HCT116 (cell line): Measurements from ENCODE around the gene CACNA1C.

Experiments
- CTCF ChIP-seq, 3 experiments: fragments of 200-600 bp in 1 of 3; sonication (generic) in 1 of 3; IDR thresholded peaks in 2 of 3; conservative IDR thresholded peaks in 1 of 3; 2 replicates each; pipeline ENCODE4 v1.5.1; 2012 to 2017; ENCODE audit warnings: low read depth in 2 of 3, low read length in 2 of 3, antibody characterized with exemption in 1 of 3, borderline replicate concordance in 1 of 3, control low read depth in 1 of 3, mild to moderate bottlenecking in 1 of 3, mixed read lengths in 1 of 3, mixed run types in 1 of 3, moderate library complexity in 1 of 3; ENCODE audit not compliant: insufficient read depth in 1 of 3
- EZH2 ChIP-seq: fragments of 200-600 bp; sonication (generic); IDR thresholded peaks from 2 replicates; pipeline ENCODE4 v1.6.1; 2017; ENCODE audit warnings: antibody characterized with exemption, mixed run types
- EZH2phosphoT487 ChIP-seq: fragments of 200-600 bp; IDR thresholded peaks from 2 replicates; pipeline ENCODE4 v1.6.1; 2018; ENCODE audit warnings: antibody characterized with exemption, borderline replicate concordance
- FOSL1 ChIP-seq: IDR thresholded peaks from 2 replicates; pipeline ENCODE4 v1.6.1; 2012; ENCODE audit warnings: low read depth
- POLR2AphosphoS5 ChIP-seq: IDR thresholded peaks from 2 replicates; pipeline ENCODE4 v1.6.1; 2011; ENCODE audit warnings: mild to moderate bottlenecking, low read depth, low read length, moderate library complexity
- RAD21 ChIP-seq: IDR thresholded peaks from 2 replicates; pipeline ENCODE4 v1.6.1; 2012; ENCODE audit warnings: low read depth, mild to moderate bottlenecking
- SIN3A ChIP-seq: IDR thresholded peaks from 2 replicates; pipeline ENCODE4 v1.6.1; 2012; ENCODE audit warnings: low read depth
- ZFX ChIP-seq: fragments of 450-650 bp; IDR thresholded peaks from 2 replicates; pipeline ENCODE4 v1.6.1; 2017

DNA sequence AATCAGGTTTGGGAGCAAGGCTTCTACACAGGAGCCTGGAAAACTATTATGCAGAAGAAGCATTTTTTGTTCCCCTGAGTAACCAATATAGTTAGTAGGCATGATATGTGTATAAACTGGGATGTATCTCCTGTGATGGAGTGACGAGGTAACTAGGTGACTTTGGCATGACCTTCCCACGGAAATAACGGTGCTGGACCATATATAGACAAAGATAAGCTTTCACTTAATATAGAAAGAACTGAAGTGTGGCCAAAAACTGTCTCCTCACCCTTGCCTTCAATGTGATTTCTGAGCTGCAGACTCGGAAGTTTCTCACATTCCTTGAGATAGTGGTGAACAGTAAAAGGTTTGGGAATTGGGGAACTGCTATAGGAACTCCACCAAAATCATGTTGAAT, 185.3 kb downstream of the CACNA1C start:
- TF ChIP-seq FOSL1, result no peak
- TF ChIP-seq CTCF (IDR thresholded peaks at IDR 0.05 in 2 of 3, conservative IDR thresholded peaks at IDR 0.05 in 1 of 3; ENCODE audit: borderline replicate concordance in 1 of 3, insufficient read depth in 1 of 3, low read depth in 2 of 3, low read length in 2 of 3), result no peak
- no peak for TF ChIP-seq SIN3A
- no peak for TF ChIP-seq EZH2
- TF ChIP-seq ZFX, result no peak
- no peak for TF ChIP-seq POLR2AphosphoS5
- no peak for TF ChIP-seq EZH2phosphoT487
- no peak for TF ChIP-seq RAD21
